HepG2 (cell line): ENCODE measurements around the gene NEURL3. TPM values are rescaled to one million over a fixed set of nuclear protein-coding genes. Genes with fewer than 3 reads are reported as not detected.

ENCODE experiments used
- AGO2 ChIP-seq: fragments of 200-400 bp; formaldehyde crosslinking; optimal IDR thresholded peaks from 2 replicates; pipeline ENCODE3; 2017; ENCODE audit warnings: mild to moderate bottlenecking, low read depth, low read length, moderate library complexity
- FOXM1 ChIP-seq: sonication (generic); formaldehyde crosslinking; IDR thresholded peaks from 2 replicates; pipeline ENCODE4 v1.5.0; 2020; ENCODE audit warnings: missing genetic modification reagents
- GMEB2 ChIP-seq: IDR thresholded peaks from 2 replicates; pipeline ENCODE4 v1.6.1; 2016; ENCODE audit warnings: missing biosample characterization, missing genetic modification reagents, low read depth
- HNRNPH1 ChIP-seq: fragments of 200-400 bp; formaldehyde crosslinking; optimal IDR thresholded peaks from 2 replicates; pipeline ENCODE3; 2017; ENCODE audit warnings: mild to moderate bottlenecking, low read depth, low read length
- KLF9 ChIP-seq: IDR thresholded peaks from 2 replicates; pipeline ENCODE4 v1.6.1; 2016; ENCODE audit warnings: low read depth
- MATR3 ChIP-seq: sonication (generic); formaldehyde crosslinking; IDR thresholded peaks from 2 replicates; pipeline ENCODE4 v1.4.0; 2020; ENCODE audit warnings: missing genetic modification reagents
- MLXIP ChIP-seq: sonication (generic); formaldehyde crosslinking; IDR thresholded peaks from 2 replicates; pipeline ENCODE4 v1.9.0; 2021; ENCODE audit warnings: missing genetic modification reagents, borderline replicate concordance
- ONECUT2 ChIP-seq: sonication (generic); formaldehyde crosslinking; IDR thresholded peaks from 2 replicates; pipeline ENCODE4 v1.4.0; 2020; ENCODE audit warnings: missing genetic modification reagents
- RBM22 ChIP-seq: fragments of 200-400 bp; formaldehyde crosslinking; optimal IDR thresholded peaks from 2 replicates; pipeline ENCODE3; 2017; ENCODE audit warnings: mild to moderate bottlenecking, low read length, moderate library complexity
- RFXANK ChIP-seq: IDR thresholded peaks from 2 replicates; pipeline ENCODE4 v1.6.1; 2016
- RNF219 ChIP-seq: sonication (generic); formaldehyde crosslinking; IDR thresholded peaks from 2 replicates; pipeline ENCODE4 v1.5.0; 2020; ENCODE audit warnings: mild to moderate bottlenecking, missing genetic modification reagents
- RORA ChIP-seq: sonication (generic); formaldehyde crosslinking; IDR thresholded peaks from 2 replicates; pipeline ENCODE4 v1.5.0; 2020; ENCODE audit warnings: mild to moderate bottlenecking, missing genetic modification reagents, moderate library complexity
- STAT5B ChIP-seq: sonication (generic); formaldehyde crosslinking; IDR thresholded peaks from 2 replicates; pipeline ENCODE4 v1.4.0; 2020; ENCODE audit warnings: missing genetic modification reagents
- ZBTB38 ChIP-seq: sonication (generic); formaldehyde crosslinking; IDR thresholded peaks from 2 replicates; pipeline ENCODE4 v1.5.1; 2020; ENCODE audit warnings: mild to moderate bottlenecking, missing genetic modification reagents
- ZC3H4 ChIP-seq: sonication (generic); formaldehyde crosslinking; IDR thresholded peaks from 2 replicates; pipeline ENCODE4 v1.4.0; 2020; ENCODE audit warnings: missing genetic modification reagents, borderline replicate concordance
- ZKSCAN1 ChIP-seq: fragments of 150-350 bp; IDR thresholded peaks from 2 replicates; pipeline ENCODE4 v1.6.1; 2014; ENCODE audit warnings: low read length
- ZNF101 ChIP-seq: sonication (generic); formaldehyde crosslinking; IDR thresholded peaks from 2 replicates; pipeline ENCODE4 v1.4.0; 2020; ENCODE audit warnings: mild to moderate bottlenecking, low read depth, missing genetic modification reagents, borderline replicate concordance
- ZNF224 ChIP-seq: sonication (generic); formaldehyde crosslinking; IDR thresholded peaks from 2 replicates; pipeline ENCODE4 v1.5.0; 2020; ENCODE audit warnings: mild to moderate bottlenecking, missing genetic modification reagents
- ZNF460 ChIP-seq: sonication (generic); formaldehyde crosslinking; IDR thresholded peaks from 2 replicates; pipeline ENCODE4 v1.5.1; 2020; ENCODE audit warnings: missing genetic modification reagents, mild to moderate bottlenecking, borderline replicate concordance
- ZNF564 ChIP-seq: sonication (generic); formaldehyde crosslinking; IDR thresholded peaks from 2 replicates; pipeline ENCODE4 v1.8.1; 2023; ENCODE audit warnings: mild to moderate bottlenecking, missing genetic modification reagents
- ZNF570 ChIP-seq: sonication (generic); formaldehyde crosslinking; IDR thresholded peaks from 2 replicates; pipeline ENCODE4 v1.4.0; 2020; ENCODE audit warnings: mild to moderate bottlenecking, missing genetic modification reagents, borderline replicate concordance
- ZNF616 ChIP-seq: sonication (generic); formaldehyde crosslinking; IDR thresholded peaks from 2 replicates; pipeline ENCODE4 v1.5.0; 2020; ENCODE audit warnings: low read depth, mild to moderate bottlenecking, missing genetic modification reagents
- ZNF790 ChIP-seq: sonication (generic); formaldehyde crosslinking; IDR thresholded peaks from 2 replicates; pipeline ENCODE4 v1.8.0; 2022; ENCODE audit warnings: missing genetic modification reagents, mild to moderate bottlenecking, borderline replicate concordance
- ZSCAN22 ChIP-seq: sonication (generic); formaldehyde crosslinking; IDR thresholded peaks from 2 replicates; pipeline ENCODE4 v1.4.0; 2020; ENCODE audit warnings: mild to moderate bottlenecking, missing genetic modification reagents
- ZSCAN29 ChIP-seq: sonication (generic); formaldehyde crosslinking; conservative IDR thresholded peaks from 2 replicates; pipeline ENCODE4 v1.4.0; 2020; ENCODE audit warnings: mild to moderate bottlenecking, missing genetic modification reagents
- polyA plus RNA-seq, 8 experiments: library from polyadenylated mRNA; depleted of rRNA in 3 of 8; stranded (reverse) in 7 of 8; unstranded in 1 of 8; fragments of >200 nt; fragmentation: Illumina TruSeq in 4 of 8; extraction: Trizol in 4 of 8; gene quantifications; 2 replicates each; pipeline versions ENCODE4 v1.2.1 to v1.2.3, GENCODE V29; 2011 to 2016; ENCODE audit warnings: low read depth in 4 of 8, missing spikeins in 1 of 8, mixed read lengths in 1 of 8; ENCODE audit not compliant: insufficient read depth in 1 of 8
- total RNA-seq, 5 experiments: library from RNA; depleted of rRNA; stranded (reverse); fragments of >200 nt; fragmentation: Illumina TruSeq; extraction: Trizol; gene quantifications; 2 replicates each; pipeline ENCODE4 v1.2.3, GENCODE V29; 2016; ENCODE audit warnings: low read depth in 1 of 5

The NEURL3 gene
- total and polyA plus RNA-seq, 2 of the 13 experiments (the other 11 are each of a cell fraction or from before 2014, with no cell fraction given): 0.16 to 1.2 TPM

DNA sequence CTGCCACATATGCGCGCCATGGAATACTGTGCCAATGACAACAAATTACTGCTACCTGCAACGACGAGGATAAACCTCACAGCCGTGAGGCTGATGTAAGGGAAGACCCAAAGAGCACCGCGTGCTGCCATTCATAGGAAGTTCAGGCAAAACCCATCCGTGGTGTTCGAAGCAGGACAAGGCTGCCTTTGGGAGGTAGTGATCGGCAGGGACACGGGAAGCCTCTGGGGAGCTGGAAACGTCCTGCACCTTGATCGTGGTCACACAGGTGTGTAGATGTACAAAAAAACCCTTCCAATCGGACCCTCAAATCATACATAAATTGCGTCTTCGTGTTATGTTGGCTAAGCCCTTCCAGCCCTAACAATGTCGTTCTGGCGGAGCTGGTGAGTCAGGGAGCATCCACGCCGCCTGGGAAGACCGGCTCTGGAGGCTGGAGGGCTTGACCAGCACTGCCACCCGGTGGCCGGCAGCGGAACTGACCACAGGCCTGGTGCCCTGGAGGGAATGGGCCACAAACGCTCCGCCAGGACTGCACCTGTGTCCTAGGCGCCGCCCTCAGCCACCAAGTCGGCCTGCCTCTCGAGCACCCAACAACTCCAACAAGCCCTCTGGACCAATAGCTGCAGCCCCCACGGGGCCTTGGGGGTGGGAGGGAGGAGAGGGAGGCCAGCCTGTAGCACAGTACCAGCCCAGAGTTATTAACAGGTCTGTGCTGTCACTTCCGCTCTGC is 4.1 kb upstream of the NEURL3 start (continued):
- TF ChIP-seq ZNF460 (CRISPR knock-in tag) (no peak), HNRNPH1 (no peak), ZNF224 (CRISPR knock-in tag) (no peak), ZC3H4 (CRISPR knock-in tag) (no peak), RORA (CRISPR knock-in tag) (no peak), FOXM1 (CRISPR knock-in tag) (no peak), ZNF101 (no peak), MLXIP (CRISPR knock-in tag) (no peak), ZKSCAN1 (peak; percentile 43; the same call in 1 of the 2 replicates), ONECUT2 (CRISPR knock-in tag) (no peak), RNF219 (CRISPR knock-in tag) (no peak), ZBTB38 (CRISPR knock-in tag) (no peak), ZSCAN29 (CRISPR knock-in tag) (no peak), KLF9 (CRISPR knock-in tag) (no peak), ZNF616 (no peak), STAT5B (no peak), RFXANK (CRISPR knock-in tag) (no peak), MATR3 (CRISPR knock-in tag) (no peak), ZNF790 (CRISPR knock-in tag) (no peak), ZSCAN22 (CRISPR knock-in tag) (no peak), AGO2 (no peak), ZNF570 (CRISPR knock-in tag) (no peak), RBM22 (no peak), ZNF564 (CRISPR knock-in tag) (peak; percentile 58; the same call in 1 of the 2 replicates), GMEB2 (CRISPR knock-in tag) (no peak)
